CD4-positive, alpha-beta T cell treated with Interleukin-10 for 1 hour (primary cell): ENCODE measurements around the gene SRSF3.
A peak's percentile ranks its signal among the peaks of the same experiment; 100 is the strongest.
"Not testable (repeated sequence)": the region's sequence is repeated elsewhere in the genome, so short reads cannot be mapped to it uniquely, and the experiment has no call there.

Source experiments
- DNase-seq: peaks from one replicate; pipeline ENCODE4 v3.0.0-alpha.2; 2020

The SRSF3 gene

DNA sequence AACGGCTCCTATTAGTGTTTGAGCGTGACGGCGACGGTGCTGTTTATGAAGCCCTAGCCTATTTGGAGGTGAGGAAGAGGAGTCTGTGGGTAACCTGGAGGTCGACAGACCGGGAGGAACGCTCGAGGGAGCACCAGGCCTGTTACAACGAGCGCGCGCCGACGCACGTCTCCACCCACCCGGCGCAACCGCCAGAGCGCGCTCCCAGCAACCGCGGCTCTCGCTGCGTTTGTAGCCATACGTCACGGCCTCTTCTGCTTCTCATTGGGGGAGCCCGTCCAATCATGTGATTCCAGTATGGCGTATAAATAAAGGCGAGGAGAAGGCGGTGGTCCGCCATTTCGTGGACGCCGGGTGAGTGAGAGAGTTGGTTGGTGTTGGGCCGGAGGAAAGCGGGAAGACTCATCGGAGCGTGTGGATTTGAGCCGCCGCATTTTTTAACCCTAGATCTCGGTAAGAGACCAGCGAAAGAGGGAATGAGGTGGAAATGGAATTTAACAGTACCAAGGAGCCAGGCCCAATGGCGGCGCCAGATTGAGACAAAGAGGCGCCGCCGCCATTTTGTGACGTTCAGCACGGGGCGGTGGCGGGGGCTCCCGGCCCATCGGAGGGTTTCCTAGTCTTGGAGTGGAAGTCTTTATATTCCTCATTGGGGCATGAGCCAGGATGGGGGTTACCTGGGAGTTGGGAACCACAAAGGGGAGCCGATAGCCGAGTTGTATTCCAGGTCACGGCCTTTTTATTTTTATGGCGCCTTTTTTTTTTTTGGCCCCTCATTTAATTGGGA, at the start of gene SRSF3:
Gene SRSF3, plus strand, starts transcription at position 334 of the 787 bp plus-strand sequence. CDS start 2,401 bp downstream, outside the sequence.
- peak; percentile 98 for DNase-seq

DNA sequence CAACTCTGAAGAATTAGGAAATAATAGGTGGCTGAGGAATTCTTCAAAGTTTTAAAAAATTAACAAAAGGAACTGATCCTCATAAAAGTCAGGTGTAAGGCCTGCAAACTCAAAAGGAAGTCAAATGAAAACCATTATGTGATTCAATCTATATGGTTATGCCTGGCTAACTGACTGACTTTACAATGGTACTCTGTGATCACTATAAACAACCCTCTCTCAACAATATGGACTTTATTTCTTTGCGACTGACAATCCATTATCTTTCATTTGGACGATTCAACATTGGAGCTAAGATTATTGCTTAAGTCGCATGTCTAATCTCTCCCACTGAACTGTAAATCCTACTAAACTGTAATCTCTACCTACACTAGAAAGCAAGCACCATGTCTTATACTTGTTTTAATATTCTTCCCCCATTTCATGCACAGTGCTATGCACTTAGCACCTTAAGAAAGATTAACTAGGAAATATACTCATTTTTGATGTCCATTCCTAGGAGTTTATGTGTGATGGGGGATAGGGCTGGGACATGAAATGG, 48.3 kb upstream of the SRSF3 start:
- DNase-seq = peak; percentile 11

GRCh38 chr6:36546308-36546919, 47.7 kb upstream of the SRSF3 start:
- DNase-seq = peak; percentile 33

- DNase-seq = peak; percentile 94
These were observed 47.1 kb upstream of the SRSF3 start, which contains the start of gene STK38 for GRCh38 chr6:36546920-36547645. STK38 (minus strand) TSS chr6:36547479; CDS start chr6:36540202, 7,277 bp downstream.

DNA sequence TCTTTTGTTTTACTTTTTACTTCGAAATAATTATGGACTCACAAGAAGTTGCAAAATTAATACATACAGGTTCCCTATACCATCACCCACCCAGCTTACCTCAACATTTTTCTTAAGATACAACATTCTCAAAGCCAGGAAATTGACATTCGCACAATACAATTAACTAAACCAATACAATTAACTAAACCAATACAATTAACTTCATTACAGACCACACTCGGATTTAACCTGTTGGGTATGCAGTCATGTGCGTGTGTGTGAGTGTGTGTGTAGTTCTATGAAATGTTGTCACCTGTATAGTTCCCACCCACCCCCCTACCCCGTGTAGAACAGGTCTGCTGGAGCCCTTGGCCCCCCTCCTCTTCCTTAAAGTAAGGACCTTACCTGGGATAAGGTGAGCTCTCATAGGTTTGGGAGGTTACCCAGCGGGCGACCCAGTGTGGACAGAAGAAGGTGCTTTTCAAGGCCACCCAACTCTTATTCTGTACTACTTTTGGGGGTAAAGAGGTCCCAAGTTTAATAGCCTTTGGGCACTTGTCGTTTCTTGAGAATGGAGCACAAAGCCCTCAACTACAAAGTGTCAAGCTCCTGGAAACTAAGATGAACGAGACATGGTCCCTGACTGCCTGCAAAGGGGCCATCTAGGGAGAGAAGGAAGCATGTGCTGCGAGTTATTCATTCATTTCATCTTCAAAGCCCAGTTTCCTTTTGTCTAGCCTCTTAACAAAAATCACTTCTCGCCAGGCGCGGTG, 46.3 kb upstream of the SRSF3 start:
- DNase-seq = peak; percentile 19

GRCh38 chr6:36548401-36548743, 45.8 kb upstream of the SRSF3 start:
- DNase-seq = no peak

DNA sequence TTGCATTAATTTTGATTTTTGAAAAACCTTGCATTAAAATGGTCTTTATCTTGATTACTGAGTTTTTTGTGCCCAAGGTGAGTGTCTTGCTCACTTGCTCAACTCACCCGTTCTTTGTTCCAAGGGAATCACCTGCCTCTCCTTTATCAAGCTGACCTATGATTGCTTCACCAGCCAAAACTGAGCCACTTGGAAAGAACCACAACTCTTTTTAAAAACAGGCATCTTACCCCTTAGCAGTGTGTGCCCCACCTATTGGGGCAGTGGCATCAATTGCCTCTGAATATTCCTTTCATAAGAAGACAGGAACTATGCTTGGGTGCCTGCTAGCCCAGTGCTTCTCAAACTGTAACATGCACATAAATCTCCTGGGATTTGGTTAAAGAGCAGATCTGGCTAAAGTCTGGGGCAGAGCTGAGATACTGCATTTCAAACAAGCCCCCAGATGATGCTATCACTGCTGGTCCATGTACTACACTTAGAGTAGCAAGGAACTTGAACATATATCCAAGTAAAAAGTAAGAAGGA, 43.6 kb upstream of the SRSF3 start:
- no peak for DNase-seq

GRCh38 chr6:36555750-36556252, 38.4 kb upstream of the SRSF3 start:
- no peak for DNase-seq

- DNase-seq = no peak
These were observed 37.9 kb upstream of the SRSF3 start for GRCh38 chr6:36556281-36556680.

DNA sequence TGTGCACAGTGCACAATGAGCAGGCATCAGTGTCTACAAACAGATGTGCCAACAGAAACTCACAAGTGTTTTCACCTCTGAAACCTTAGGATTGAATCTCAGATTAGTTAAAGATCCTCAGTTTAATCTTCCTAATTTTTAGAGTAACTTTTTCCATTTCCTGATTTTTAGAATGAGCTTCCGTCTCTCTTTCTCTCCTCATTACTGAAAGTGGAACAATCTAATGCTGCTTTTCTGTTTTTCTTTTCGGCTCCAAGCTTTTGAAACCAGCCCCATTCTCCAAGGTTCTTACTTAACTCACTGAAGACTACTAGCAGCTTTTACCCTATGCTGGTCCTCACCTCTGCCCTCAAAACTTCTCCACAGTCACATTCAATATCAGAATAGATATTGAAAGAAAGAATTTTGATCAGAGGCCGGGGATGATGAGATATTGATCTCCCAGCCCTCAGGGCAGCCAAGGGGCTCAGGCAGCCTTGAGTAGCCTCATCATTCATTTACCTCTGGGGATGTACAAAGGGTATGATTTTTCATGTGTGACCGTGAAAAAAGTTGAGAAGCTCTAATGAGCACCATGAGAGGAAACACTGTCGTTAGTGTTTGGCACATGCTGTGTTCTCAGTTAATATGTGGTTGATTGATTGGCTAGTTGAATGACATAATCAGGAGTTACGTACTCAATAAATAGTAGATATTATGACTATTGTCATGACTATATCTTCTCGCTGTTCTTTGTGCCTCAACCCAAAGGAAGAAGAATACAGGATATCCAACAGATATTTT, 35.0 kb upstream of the SRSF3 start:
- DNase-seq = no peak

DNA sequence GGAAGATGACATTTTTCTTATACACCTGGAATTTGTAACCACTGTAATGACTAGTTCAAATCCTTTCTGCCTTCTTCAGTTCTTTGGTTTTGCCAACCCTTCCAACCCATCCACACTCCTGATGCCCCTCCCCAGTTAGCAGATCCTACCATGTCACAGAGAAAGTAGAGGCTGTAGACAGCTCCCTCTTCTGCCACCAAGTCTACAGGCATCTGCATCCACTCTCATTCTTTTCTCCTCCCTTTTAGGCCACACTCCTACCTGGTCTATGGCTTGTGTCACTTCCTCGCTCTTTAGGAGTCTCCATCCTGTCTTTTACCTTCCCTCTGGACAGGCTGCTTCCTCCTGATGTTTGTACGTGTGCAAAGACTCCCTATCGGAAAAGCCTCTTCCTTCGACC, 33.3 kb upstream of the SRSF3 start:
- no peak for DNase-seq

DNA sequence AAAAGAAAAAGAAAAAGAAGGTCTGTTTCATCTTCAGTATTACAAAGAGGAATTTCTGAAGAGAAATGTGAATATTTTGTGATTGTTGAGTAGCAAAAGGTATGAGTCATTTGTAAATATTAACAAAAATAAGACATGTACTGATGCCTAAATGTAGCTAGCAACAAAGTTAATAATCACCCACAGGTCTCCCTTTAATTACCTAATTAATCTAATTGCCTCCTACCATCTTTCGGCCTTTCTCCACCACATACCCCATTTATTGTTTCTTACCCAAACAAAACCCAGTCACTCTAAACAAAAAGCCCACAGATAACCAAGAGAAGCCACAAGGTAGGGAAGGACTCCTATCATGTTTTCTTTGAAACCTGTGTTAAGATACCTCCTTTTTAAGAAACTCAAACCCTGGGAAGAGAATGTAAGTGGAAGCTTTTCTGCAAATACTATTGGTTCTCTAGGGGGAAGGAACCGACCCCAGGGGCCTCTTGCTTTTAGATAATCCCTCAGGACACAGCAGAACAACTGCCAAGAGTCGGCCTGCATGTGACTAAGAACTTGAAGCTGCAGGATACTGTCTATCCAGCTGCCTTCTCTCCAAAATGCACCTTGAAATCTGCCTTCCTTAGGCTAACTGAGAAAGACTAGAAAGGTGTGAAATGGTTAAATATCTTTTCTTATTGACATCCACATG, 30.8 kb upstream of the SRSF3 start:
- no peak for DNase-seq

GRCh38 chr6:36563928-36564284, 30.3 kb upstream of the SRSF3 start:
- DNase-seq = no peak

DNA sequence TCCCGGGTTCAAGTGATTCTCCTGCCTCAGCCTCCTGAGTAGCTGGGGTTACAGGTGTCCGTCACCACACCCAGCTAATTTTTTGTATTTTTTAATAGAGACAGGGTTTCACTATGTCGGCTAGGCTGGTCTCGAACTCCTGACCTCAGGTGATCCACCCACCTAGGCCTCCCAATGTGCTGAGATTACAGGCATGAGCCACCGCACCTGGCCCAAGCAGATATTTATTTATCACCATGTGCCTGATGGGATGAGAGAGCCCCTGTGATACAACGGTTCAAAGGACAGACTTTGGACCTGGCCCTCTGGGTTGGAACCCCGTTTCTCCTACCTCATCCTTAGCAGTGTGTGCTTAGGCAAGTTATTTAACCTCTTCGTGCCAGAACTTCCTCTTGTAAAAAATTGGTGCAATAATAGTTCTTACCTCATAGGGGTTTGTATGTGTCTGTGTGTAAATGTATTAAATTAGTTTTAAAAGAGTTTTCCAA, 27.7 kb upstream of the SRSF3 start:
- DNase-seq = no peak

- no peak for DNase-seq
These were observed 23.9 kb upstream of the SRSF3 start for GRCh38 chr6:36570264-36570663.

- DNase-seq = no peak
These were observed 22.8 kb upstream of the SRSF3 start for GRCh38 chr6:36571122-36572043.

- not testable (repeated sequence) for DNase-seq
These were observed 21.5 kb upstream of the SRSF3 start for GRCh38 chr6:36572353-36573311.

GRCh38 chr6:36574679-36575078, 19.5 kb upstream of the SRSF3 start:
- no peak for DNase-seq
